Frontal cortex (tissue), 4 donors: Measurements from ENCODE around the gene PDGFD. TPM values are rescaled to one million over a fixed set of nuclear protein-coding genes. Genes with fewer than 3 reads are reported as not detected.
A peak's percentile ranks its signal among the peaks of the same experiment; 100 is the strongest.

Experiments used
- DNase-seq, 2 donors: peaks; one replicate each; pipeline ENCODE4 v3.0.0; 2012; ENCODE audit warnings: low spot score in 2 of 2
- FAIRE-seq: peaks from 2 replicates; lab custom pipeline; 2012; peaks lifted over from hg19 to GRCh38; lab: Jason Lieb, UNC
- total RNA-seq: library from RNA; depleted of rRNA; stranded (reverse); fragments of >200 nt; gene quantifications from one replicate; pipeline ENCODE4 v1.2.3, GENCODE V29; 2014
- donor health status: control.
- donor health status: control.
- donor health status: control.

PDGFD gene
- total RNA-seq = 7.3 TPM

- no peak for FAIRE-seq
- peak in 1 of 2 donors; percentile 27 for DNase-seq
Measured at GRCh38 chr11:104164028-104164520, at the start of gene PDGFD. TSS of gene PDGFD (minus strand) at chr11:104164147.

GRCh38 chr11:104206936-104207335 lies 43.0 kb upstream of the PDGFD start:
- no peak for FAIRE-seq
- DNase-seq = no peak

- DNase-seq (no peak), FAIRE-seq (no peak)
Measured at GRCh38 chr11:104205838-104206237, 41.9 kb upstream of the PDGFD start.

GRCh38 chr11:104200688-104201087 lies 36.7 kb upstream of the PDGFD start:
- no peak for DNase-seq
- FAIRE-seq = no peak

GRCh38 chr11:104199053-104199452 lies 35.1 kb upstream of the PDGFD start:
- DNase-seq = no peak
- no peak for FAIRE-seq

- no peak for FAIRE-seq
- DNase-seq = no peak
Measured at GRCh38 chr11:104198576-104198975, 34.6 kb upstream of the PDGFD start.

GRCh38 chr11:104191124-104191523 lies 27.2 kb upstream of the PDGFD start:
- DNase-seq = no peak
- no peak for FAIRE-seq

GRCh38 chr11:104183593-104183992 lies 19.6 kb upstream of the PDGFD start:
- no peak for FAIRE-seq
- DNase-seq = no peak

GRCh38 chr11:104175769-104176168 lies 11.8 kb upstream of the PDGFD start:
- no peak for DNase-seq
- FAIRE-seq = no peak

GRCh38 chr11:104169091-104169490 lies 5.1 kb upstream of the PDGFD start:
- DNase-seq (no peak), FAIRE-seq (no peak)

GRCh38 chr11:104165014-104165413 lies 1.1 kb upstream of the PDGFD start:
- no peak for FAIRE-seq
- no peak for DNase-seq

- no peak for FAIRE-seq
- DNase-seq = peak in 1 of 2 donors; percentile 2
Measured at GRCh38 chr11:104163100-104164027, 583 bp downstream of the PDGFD start.

GRCh38 chr11:104161751-104162450 lies 2.0 kb downstream of the PDGFD start:
- no peak for DNase-seq
- no peak for FAIRE-seq

GRCh38 chr11:104159356-104159755 lies 4.6 kb downstream of the PDGFD start:
- FAIRE-seq (no peak), DNase-seq (no peak)

GRCh38 chr11:104155375-104155774 lies 8.6 kb downstream of the PDGFD start:
- FAIRE-seq = no peak
- no peak for DNase-seq

- DNase-seq = no peak
- FAIRE-seq = no peak
Measured at GRCh38 chr11:104154296-104154695, 9.7 kb downstream of the PDGFD start.

- no peak for DNase-seq
- no peak for FAIRE-seq
Measured at GRCh38 chr11:104152941-104153505, 10.9 kb downstream of the PDGFD start.

GRCh38 chr11:104151404-104152204 lies 12.3 kb downstream of the PDGFD start:
- FAIRE-seq = no peak
- no peak for DNase-seq

GRCh38 chr11:104148706-104149105 lies 15.2 kb downstream of the PDGFD start:
- no peak for FAIRE-seq
- DNase-seq = no peak

GRCh38 chr11:104148074-104148473 lies 15.9 kb downstream of the PDGFD start:
- DNase-seq = no peak
- FAIRE-seq = no peak
